GM08714 (cell line): ENCODE results near the gene MMS19.

ENCODE experiments used
- H3K4me3 ChIP-seq: fragments of 200-500 bp; sonication (Bioruptor generic); 2 replicates; pipeline ENCODE4 v1.5.1; 2014; ENCODE audit warnings: mild to moderate bottlenecking, low read length, inconsistent platforms
- ZNF274 ChIP-seq: IDR thresholded peaks from 2 replicates; pipeline ENCODE4 v1.6.1; 2012; ENCODE audit warnings: mild to moderate bottlenecking, low read depth, low read length

The MMS19 gene

DNA sequence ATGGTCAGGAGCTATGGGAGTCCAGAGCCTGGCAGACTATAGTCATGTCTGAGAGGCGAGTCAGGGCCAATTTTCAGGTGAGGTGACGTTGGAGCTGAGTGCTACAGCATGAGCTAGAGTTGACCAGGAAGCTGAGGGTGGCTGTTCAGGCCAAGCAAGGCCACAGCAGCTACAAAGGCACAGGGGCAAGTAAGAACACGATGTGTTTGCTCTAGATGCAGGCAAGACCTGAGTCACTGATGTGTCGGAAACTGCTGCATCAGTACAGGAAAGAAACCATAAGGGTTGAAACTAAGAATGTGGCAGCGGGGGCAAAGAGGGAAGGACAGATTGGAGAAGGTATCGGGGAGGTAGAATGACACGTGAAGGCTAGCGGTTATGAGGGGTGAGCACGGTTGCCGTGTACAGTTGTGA, 85.3 kb downstream of the MMS19 start:
- no peak overlapping the region for H3K4me3 ChIP-seq

GRCh38 chr10:97411406-97411805, 86.8 kb downstream of the MMS19 start:
- H3K4me3 ChIP-seq, result no peak overlapping the region
- no peak for TF ChIP-seq ZNF274

More for the DNA sequence above, 85.3 kb downstream of the MMS19 start:
- TF ChIP-seq ZNF274, result no peak

DNA sequence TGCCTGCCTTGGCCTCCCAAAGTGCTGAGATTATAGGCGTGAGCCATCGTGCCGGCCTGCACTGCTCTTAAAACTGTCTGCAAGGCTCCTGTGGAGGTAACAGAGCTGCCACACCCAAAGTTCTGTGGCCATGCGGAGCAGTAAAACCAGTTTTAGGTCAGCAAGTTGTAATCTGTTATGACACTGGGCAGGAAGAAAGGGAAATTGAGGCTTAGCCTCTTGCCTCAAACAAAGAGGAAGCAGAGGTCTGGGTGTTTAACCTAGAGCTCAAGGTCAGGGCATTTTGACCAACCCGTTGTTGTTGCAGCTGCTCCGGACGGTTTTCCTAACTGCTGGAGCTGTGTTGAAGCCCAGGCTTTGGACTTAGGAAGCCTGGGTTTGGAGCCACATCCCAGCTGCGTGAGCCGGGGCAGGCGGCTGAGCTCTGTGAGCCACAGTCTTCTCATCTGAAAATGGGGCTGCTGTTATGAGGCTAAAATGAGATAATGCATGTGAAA, 89.7 kb downstream of the MMS19 start:
- no peak for TF ChIP-seq ZNF274
- H3K4me3 ChIP-seq, result no peak overlapping the region
